Vagina (tissue), 2 donors: ENCODE results near the gene RCE1. TPM values are rescaled to one million over a fixed set of nuclear protein-coding genes. Genes with fewer than 3 reads are reported as not detected.

Source experiments
- DNase-seq, 2 donors: peaks; one replicate each; pipeline ENCODE4 v3.0.0-alpha.2; 2017; ENCODE audit errors: extremely low spot score in 2 of 2
- H3K27ac ChIP-seq: fragments of 200-600 bp; sonication (generic); one replicate; pipeline ENCODE4 v1.5.1; 2019
- H3K27me3 ChIP-seq: fragments of 200-600 bp; sonication (generic); one replicate; pipeline ENCODE4 v1.5.1; 2019
- H3K36me3 ChIP-seq, 2 donors: fragments of 200-600 bp; sonication (generic); one replicate each; pipeline ENCODE4 v1.5.1; 2017 to 2019
- H3K4me1 ChIP-seq: fragments of 200-600 bp; sonication (generic); one replicate; pipeline ENCODE4 v1.5.1; 2019
- H3K4me3 ChIP-seq, 2 donors: fragments of 200-600 bp; sonication (generic); 1 replicate in 1 of 2; 2 replicates in 1 of 2; pipeline ENCODE4 v1.5.1; 2016 to 2019
- H3K9me3 ChIP-seq: fragments of 200-600 bp; sonication (generic); one replicate; pipeline ENCODE4 v1.5.1; 2019
- POLR2A ChIP-seq, 2 donors: fragments of 450-650 bp; IDR thresholded peaks; one replicate each; pipeline ENCODE4 v1.6.1; 2017; ENCODE audit warnings: antibody characterized with exemption in 2 of 2, mild to moderate bottlenecking in 2 of 2, moderate library complexity in 2 of 2
- POLR2AphosphoS5 ChIP-seq, 2 donors: sonication (generic); formaldehyde crosslinking; IDR thresholded peaks; one replicate each; pipeline ENCODE4 v1.9.0; 2017; ENCODE audit warnings: antibody characterized with exemption in 2 of 2, mild to moderate bottlenecking in 2 of 2, low read depth in 1 of 2; ENCODE audit not compliant: insufficient read depth in 1 of 2
- intact Hi-C: fragments of 100-400 bp; cut with DNase I; formaldehyde crosslinking; loops from one replicate; pipeline ENCODE4 v1.15.1; 2023
- total RNA-seq: library from RNA; depleted of rRNA; stranded (reverse); fragments of >200 nt; gene quantifications from one replicate; pipeline ENCODE4 v1.2.3, GENCODE V29; 2016
- TF ChIP-seq, protein P1 (sequence below), 3 experiments: fragments of 450-650 bp in 2 of 3; fragments of 200-600 bp in 1 of 3; sonication (generic) in 1 of 3; IDR thresholded peaks; one replicate each; pipeline ENCODE4 v1.5.1; 2017 to 2019; ENCODE audit warnings: antibody characterized with exemption in 3 of 3, mild to moderate bottlenecking in 2 of 3, moderate library complexity in 2 of 3

RCE1 gene
- total RNA-seq, 1 donor from 2014 or later = 23.6 TPM

DNA sequence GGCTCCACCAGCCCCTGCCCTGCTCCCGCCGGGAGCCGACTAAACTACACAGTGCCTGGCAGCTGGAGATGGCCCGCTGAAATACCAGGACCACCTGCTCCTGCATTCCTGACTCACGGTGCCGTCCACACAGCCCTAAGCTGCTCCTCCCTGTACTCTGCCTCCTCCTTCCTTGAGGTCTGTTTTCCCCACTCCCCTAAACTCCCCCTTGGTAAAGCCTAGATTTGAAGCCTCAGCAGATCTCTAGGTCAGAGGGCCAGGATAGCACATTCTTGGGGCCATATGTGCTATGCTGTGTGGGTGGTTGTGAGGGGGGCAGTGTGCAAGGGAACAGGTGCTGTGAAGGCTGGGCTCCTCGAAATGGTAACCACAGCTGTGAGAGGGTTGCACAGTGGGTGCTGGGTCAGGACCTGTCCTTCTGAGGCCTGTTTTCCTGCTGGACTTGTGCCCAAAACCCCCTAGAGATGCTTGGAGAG lies 23.3 kb downstream of the RCE1 start:
- TF ChIP-seq POLR2A (IDR thresholded peaks at IDR 0.05) = no peak
- TF ChIP-seq, protein P1, sequence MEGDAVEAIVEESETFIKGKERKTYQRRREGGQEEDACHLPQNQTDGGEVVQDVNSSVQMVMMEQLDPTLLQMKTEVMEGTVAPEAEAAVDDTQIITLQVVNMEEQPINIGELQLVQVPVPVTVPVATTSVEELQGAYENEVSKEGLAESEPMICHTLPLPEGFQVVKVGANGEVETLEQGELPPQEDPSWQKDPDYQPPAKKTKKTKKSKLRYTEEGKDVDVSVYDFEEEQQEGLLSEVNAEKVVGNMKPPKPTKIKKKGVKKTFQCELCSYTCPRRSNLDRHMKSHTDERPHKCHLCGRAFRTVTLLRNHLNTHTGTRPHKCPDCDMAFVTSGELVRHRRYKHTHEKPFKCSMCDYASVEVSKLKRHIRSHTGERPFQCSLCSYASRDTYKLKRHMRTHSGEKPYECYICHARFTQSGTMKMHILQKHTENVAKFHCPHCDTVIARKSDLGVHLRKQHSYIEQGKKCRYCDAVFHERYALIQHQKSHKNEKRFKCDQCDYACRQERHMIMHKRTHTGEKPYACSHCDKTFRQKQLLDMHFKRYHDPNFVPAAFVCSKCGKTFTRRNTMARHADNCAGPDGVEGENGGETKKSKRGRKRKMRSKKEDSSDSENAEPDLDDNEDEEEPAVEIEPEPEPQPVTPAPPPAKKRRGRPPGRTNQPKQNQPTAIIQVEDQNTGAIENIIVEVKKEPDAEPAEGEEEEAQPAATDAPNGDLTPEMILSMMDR (IDR thresholded peaks at IDR 0.05) = no peak
- no peak for TF ChIP-seq POLR2AphosphoS5 (IDR thresholded peaks at IDR 0.05; ENCODE audit: insufficient read depth in 1 of 2, low read depth in 1 of 2)
- no peaks in the 10 kb centered on the region for H3K4me1 ChIP-seq
- no peak overlapping the region for H3K4me3 ChIP-seq
- no peak for DNase-seq
- intact Hi-C loops = no loop called here
- no peaks in the 10 kb centered on the region for H3K36me3 ChIP-seq
- H3K9me3 ChIP-seq = no peaks in the 10 kb centered on the region
- H3K27ac ChIP-seq = no peak overlapping the region
- no peaks in the 10 kb centered on the region for H3K27me3 ChIP-seq

DNA sequence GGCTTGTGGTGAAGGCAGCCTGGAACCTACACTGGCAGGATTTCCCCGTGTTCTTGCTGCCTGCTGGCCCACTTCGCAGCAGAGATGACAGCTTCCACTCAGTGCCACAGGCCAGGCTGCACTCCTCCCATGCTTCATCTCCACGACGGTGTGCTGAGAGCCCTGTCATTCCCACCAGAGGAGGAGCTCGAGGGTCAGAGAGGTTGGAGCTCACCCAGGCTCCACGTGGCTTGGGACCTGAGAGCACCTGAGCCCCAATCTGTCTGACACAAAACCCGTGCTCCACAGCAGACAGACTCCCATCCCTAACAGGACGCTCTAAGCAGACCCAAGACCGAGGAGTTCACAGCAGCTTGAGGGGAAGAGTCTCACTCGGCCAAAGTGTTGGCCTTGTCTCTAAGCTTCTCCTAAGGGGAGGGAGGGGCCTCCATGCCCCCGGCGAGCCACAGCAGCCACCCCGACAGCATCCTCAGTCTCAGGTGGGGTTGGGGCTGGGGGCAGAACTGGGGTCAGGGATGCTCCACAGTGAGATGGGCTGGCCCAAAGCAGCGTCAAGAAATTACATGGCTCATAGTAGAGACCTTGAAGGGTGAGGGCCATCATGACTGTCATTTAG lies 24.3 kb downstream of the RCE1 start:
- intact Hi-C loops = no loop called here
- no peak for TF ChIP-seq POLR2AphosphoS5 (IDR thresholded peaks at IDR 0.05; ENCODE audit: insufficient read depth in 1 of 2, low read depth in 1 of 2)
- TF ChIP-seq, protein P1 (IDR thresholded peaks at IDR 0.05) = no peak
- no peak for TF ChIP-seq POLR2A (IDR thresholded peaks at IDR 0.05)
- DNase-seq = no peak
- H3K9me3 ChIP-seq = no peaks in the 10 kb centered on the region
- H3K27me3 ChIP-seq = no peaks in the 10 kb centered on the region
- no peak overlapping the region for H3K4me3 ChIP-seq
- no peaks in the 10 kb centered on the region for H3K36me3 ChIP-seq
- H3K4me1 ChIP-seq = no peaks in the 10 kb centered on the region
- no peak overlapping the region for H3K27ac ChIP-seq

DNA sequence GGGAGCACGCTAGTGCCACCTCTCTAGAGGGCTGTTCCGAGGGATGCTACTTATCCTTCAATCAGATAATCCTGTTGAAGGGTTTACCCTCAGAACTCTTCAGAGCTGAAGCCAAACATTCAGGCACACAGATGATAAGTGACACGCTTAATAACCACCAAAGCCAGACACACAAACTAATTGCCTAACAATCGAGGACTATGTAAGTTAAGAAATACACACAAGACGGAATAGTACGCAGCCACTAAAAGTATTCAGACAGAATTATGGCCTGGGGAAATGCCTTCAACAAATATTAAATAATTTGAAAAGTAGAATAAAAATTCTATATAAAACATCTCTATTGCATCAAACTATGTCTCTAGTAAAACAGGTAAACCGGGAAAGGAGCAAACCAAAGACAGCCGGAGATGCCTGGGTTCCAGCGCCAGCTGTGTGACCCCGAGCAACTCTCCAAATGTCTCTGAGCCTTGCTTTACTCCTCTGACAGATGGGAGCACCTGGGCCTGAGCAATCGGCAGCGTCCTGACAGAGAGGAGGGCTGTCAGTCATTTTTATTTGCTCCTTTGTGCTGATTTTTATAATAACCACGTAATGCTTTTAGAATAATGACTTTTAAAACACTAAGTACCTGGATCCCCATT lies 25.0 kb downstream of the RCE1 start:
- Histone ChIP-seq H3K27me3 (no peaks in the 10 kb centered on the region), H3K9me3 (no peaks in the 10 kb centered on the region), H3K27ac (no peak overlapping the region), H3K36me3 (no peaks in the 10 kb centered on the region), H3K4me1 (no peaks in the 10 kb centered on the region), H3K4me3 (no peak overlapping the region)
- DNase-seq = no peak
- TF ChIP-seq, protein P1 (IDR thresholded peaks at IDR 0.05) = no peak
- TF ChIP-seq POLR2A (IDR thresholded peaks at IDR 0.05) (no peak), POLR2AphosphoS5 (IDR thresholded peaks at IDR 0.05; ENCODE audit: insufficient read depth in 1 of 2, low read depth in 1 of 2) (no peak)
- intact Hi-C loops = no loop called here

DNA sequence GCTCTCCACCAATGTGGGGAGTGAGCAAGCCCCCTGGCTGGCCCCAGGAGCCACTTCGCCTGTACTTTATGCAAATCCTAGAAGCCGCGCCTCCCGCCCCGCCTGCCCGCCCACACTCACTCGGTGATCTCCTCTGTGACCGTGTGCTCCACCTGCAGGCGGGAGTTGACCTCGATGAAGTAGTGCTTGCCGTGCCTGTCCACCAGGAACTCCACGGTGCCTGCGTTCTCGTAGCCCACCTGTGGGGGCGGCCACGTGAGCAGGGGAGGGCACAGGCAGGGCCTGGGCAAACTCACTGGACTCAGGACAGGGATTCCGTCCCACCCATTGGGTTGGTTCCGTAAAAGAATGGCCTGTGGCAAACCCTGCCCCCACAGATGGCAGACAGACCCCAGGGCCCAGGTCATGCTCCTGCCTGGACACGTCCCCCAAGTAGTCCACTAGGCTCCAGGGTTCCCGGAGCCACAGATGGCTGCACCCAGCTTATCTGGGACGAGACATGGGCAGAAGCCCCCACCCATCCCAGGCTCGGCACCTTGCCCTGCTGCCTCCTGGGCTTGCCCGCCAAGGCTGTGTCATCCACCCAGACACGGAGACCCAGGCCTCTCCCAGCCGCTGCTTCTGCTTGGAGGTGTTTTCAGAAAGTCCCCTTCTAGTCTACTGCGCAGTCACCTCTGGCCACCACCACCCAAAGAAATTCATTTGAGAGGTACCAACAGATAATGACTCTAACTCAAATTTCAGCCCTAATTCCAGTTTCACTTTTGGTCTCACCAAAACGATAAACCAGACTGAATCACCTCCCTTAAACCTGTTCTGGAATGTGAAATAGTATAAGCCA lies 25.7 kb downstream of the RCE1 start:
- intact Hi-C loops = no loop called here
- TF ChIP-seq POLR2AphosphoS5 (IDR thresholded peaks at IDR 0.05; ENCODE audit: insufficient read depth in 1 of 2, low read depth in 1 of 2) (no peak), POLR2A (IDR thresholded peaks at IDR 0.05) (no peak)
- TF ChIP-seq, protein P1 (IDR thresholded peaks at IDR 0.05) = no peak
- Histone ChIP-seq H3K4me1 (no peaks in the 10 kb centered on the region), H3K4me3 (no peak overlapping the region), H3K27ac (no peak overlapping the region), H3K36me3 (no peaks in the 10 kb centered on the region), H3K27me3 (no peaks in the 10 kb centered on the region), H3K9me3 (no peaks in the 10 kb centered on the region)
- no peak for DNase-seq
